A375 (cell line): Measurements from ENCODE around the gene AKNAD1. TPM values are rescaled to one million over a fixed set of nuclear protein-coding genes. Genes with fewer than 3 reads are reported as not detected.

ENCODE experiments used
- total RNA-seq: library from RNA; depleted of rRNA; stranded (reverse); fragments of >200 nt; shearing (Covaris generic); gene quantifications from 2 replicates; pipeline ENCODE4 v1.2.3, GENCODE V29; 2014; rRNA removed

Gene AKNAD1, protein sequence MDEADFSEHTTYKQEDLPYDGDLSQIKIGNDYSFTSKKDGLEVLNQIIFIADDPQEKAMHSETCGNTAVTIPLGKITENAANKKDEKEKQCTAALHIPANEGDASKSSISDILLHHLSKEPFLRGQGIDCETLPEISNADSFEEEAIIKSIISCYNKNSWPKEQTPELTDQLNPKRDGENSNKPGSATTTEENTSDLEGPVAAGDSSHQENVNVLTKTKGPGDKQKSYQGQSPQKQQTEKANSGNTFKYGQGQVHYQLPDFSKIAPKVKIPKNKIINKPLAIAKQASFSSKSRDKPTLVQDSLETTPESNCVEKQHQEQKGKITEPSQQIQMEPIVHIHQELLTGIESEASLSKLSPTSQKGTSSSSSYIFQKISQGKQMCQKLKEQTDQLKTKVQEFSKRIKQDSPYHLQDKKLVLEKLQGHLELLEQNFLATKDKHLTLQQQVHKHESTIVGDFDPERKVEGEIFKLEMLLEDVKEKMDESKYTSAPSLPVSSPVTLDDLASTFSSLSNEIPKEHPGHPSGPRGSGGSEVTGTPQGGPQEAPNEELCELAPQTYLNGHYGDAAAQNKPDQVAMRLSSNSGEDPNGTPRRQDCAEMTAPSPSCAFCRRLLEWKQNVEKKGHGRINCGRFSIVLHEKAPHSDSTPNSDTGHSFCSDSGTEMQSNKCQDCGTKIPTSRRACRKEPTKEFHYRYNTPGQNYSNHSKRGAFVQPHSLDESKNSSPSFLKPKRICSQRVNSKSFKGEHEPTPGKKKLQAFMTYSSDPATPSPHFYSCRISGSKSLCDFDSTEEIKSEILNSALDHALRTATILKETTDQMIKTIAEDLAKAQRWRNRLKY
- total RNA-seq: 1.2 and 1.7 TPM in 2 replicates

DNA sequence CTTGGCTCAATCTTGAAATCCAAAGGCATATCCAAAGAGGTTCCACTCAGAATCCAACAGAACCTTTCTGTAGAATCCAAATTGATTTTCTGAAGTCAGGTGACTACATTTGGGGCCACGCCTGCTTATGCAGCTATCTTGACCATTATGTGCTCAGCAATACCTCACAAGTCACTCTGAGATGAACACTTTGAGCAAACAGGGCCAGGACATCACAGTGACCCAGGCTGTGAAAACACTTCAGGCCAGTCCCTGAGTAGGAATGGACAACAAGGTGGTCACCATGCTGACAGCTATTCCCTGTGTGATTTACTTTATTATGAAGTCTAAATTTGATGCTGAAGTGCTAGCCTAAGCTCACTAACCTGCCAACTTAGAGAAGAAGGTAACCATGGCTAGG is at the start of gene AKNAD1:
TSS of gene AKNAD1 (minus strand) at position 101 of the 400 bp plus-strand sequence. CDS start 4,430 bp downstream, outside the sequence.

Other genes with a start within 250 kb of the AKNAD1 start
- 2.2 and 3.1 TPM in 2 replicates for gene HENMT1, start 196.0 kb downstream of the AKNAD1 start, total RNA-seq
- 18.6 and 20.4 TPM in 2 replicates for gene PRPF38B, start 164.8 kb downstream of the AKNAD1 start, total RNA-seq
- gene FNDC7, start 144.2 kb downstream of the AKNAD1 start, total RNA-seq: 0.34 TPM in 1 of 2 replicates, not detected in the other
- 24.3 and 26.1 TPM in 2 replicates for gene STXBP3, start 110.4 kb downstream of the AKNAD1 start, total RNA-seq
- gene GPSM2, start 19.9 kb upstream of the AKNAD1 start, total RNA-seq: 22.4 and 25.4 TPM in 2 replicates
- gene CLCC1, start 106.4 kb upstream of the AKNAD1 start, total RNA-seq: 22.0 and 23.9 TPM in 2 replicates
- 6.5 and 6.8 TPM in 2 replicates for gene WDR47, start 185.0 kb upstream of the AKNAD1 start, total RNA-seq
- gene TAF13, start 218.9 kb upstream of the AKNAD1 start, total RNA-seq: 25.2 and 28.6 TPM in 2 replicates
- gene TMEM167B, start 233.7 kb upstream of the AKNAD1 start, total RNA-seq: 13.5 and 17.4 TPM in 2 replicates